ENCODE measurements around the gene TBCA. TPM values are rescaled to one million over a fixed set of nuclear protein-coding genes. Genes with fewer than 3 reads are reported as not detected.
"Not testable (repeated sequence)": the region's sequence is repeated elsewhere in the genome, so short reads cannot be mapped to it uniquely, and the experiment has no call there.

The TBCA gene
- total and polyA plus RNA-seq, 8 donors, result 33.3 to 328 (median 127) TPM

DNA sequence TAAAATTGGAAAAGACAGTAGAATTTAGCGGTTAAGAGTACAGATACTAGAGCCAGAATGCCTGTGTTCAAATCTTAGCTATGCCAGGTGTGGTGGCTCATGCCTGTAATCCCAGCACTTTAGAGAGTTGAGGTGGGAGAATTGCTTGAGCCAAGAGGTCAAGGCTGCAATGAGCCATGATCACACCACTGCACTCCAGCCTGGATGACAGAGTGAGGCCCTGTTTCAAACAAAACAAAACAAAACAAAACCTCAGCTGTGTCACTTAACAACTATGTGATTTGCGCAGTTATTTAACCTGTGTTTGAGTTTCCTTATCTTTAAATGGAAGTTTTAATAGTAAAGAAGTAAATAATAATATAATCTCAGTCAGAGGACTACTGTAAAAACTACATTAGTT lies 68.3 kb downstream of the TBCA start:
- no peak overlapping the region for H3K27ac ChIP-seq
- WGBS, 5 donors, result 84 to 94% (median 93%) methylated on average over 2 of the region's 2 CpGs
- no peaks in the 10 kb centered on the region for H3K9me3 ChIP-seq
- DNase-seq, result no peak
- H3K4me3 ChIP-seq, result no peak overlapping the region
- no peak for TF ChIP-seq POLR2AphosphoS5 (IDR thresholded peaks at IDR 0.05)
- no peak for TF ChIP-seq POLR2A (IDR thresholded peaks at IDR 0.05)
- TF ChIP-seq CTCF (IDR thresholded peaks at IDR 0.05), result no peak
- no peak for TF ChIP-seq EP300 (IDR thresholded peaks at IDR 0.05)
- peaks cover 15 to 54% (median 53%) of the 10 kb centered on the region in 4 donors for H3K36me3 ChIP-seq
- intact Hi-C loops (cut with DNase I; ENCODE audit: low total_unique reads), result no loop called here
- no peaks in the 10 kb centered on the region for H3K27me3 ChIP-seq
- H3K4me1 ChIP-seq, result no peaks in the 10 kb centered on the region

DNA sequence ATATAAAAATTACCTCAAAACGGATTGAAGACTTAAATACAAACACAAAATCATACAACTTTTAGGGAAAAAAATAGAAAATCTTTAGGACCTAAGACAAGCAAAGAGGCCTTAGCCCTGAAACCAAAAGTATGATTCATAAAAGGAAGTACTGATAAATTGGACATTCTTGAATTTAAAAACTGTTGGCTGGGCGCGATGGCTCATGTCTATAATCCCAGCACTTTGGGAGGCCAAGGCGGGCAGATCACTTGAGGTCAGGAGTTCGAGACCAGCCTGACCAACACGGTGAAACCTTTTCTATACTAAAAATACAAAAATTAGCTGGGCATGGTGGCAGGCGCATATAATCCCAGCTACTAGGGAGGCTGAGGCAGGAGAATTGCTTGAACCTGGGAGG lies 76.6 kb downstream of the TBCA start:
- DNase-seq; H3K27me3 ChIP-seq; H3K4me1 ChIP-seq; H3K4me3 ChIP-seq; H3K27ac ChIP-seq; intact Hi-C loops (cut with DNase I; ENCODE audit: low total_unique reads); H3K9me3 ChIP-seq: not testable (repeated sequence)
- peaks cover 3 to 57% (median 44%) of the 10 kb centered on the region in 4 donors for H3K36me3 ChIP-seq
- 77 to 91% (median 86%) methylated on average over 7 of the region's 7 CpGs for WGBS, 5 donors

- no peak overlapping the region for H3K4me3 ChIP-seq
- peaks cover 0 to 6% (median 2%) of the 10 kb centered on the region in 4 donors for H3K9me3 ChIP-seq
- TF ChIP-seq CTCF (IDR thresholded peaks at IDR 0.05) (no peak), POLR2AphosphoS5 (IDR thresholded peaks at IDR 0.05) (no peak), POLR2A (IDR thresholded peaks at IDR 0.05) (no peak), EP300 (IDR thresholded peaks at IDR 0.05) (no peak)
- H3K4me1 ChIP-seq, result peaks cover 0 to 6% (median 0%) of the 10 kb centered on the region in 4 donors
- peaks cover under 1 to 50% (median 38%) of the 10 kb centered on the region in 4 donors for H3K36me3 ChIP-seq
- intact Hi-C loops (cut with DNase I; ENCODE audit: low total_unique reads), result no loop called here
- H3K27me3 ChIP-seq, result no peaks in the 10 kb centered on the region
- DNase-seq, result no peak
- H3K27ac ChIP-seq, result no peak overlapping the region
Measured at GRCh38 chr5:77698920-77699319, 77.2 kb downstream of the TBCA start.

- intact Hi-C loops (cut with DNase I; ENCODE audit: low total_unique reads), result no loop called here
- Histone ChIP-seq H3K27ac (no peak overlapping the region), H3K36me3 (peaks cover 0 to 44% (median 34%) of the 10 kb centered on the region in 4 donors), H3K4me1 (peaks cover 0 to 6% (median 0%) of the 10 kb centered on the region in 4 donors), H3K9me3 (peaks cover 0 to 6% (median 2%) of the 10 kb centered on the region in 4 donors), H3K27me3 (no peaks in the 10 kb centered on the region), H3K4me3 (no peak overlapping the region)
- TF ChIP-seq POLR2AphosphoS5 (IDR thresholded peaks at IDR 0.05), result no peak
- TF ChIP-seq EP300 (IDR thresholded peaks at IDR 0.05), result no peak
- no peak for TF ChIP-seq CTCF (IDR thresholded peaks at IDR 0.05)
- TF ChIP-seq POLR2A (IDR thresholded peaks at IDR 0.05), result no peak
- 93 to 100% (median 99%) methylated on average over 3 of the region's 3 CpGs for WGBS, 5 donors
- DNase-seq, result no peak
Measured at GRCh38 chr5:77697692-77698091, 78.4 kb downstream of the TBCA start.

GRCh38 chr5:77696120-77696519 lies 80.0 kb downstream of the TBCA start:
- intact Hi-C loops (cut with DNase I; ENCODE audit: low total_unique reads), result no loop called here
- Histone ChIP-seq H3K4me3 (no peak overlapping the region), H3K4me1 (peaks cover 0 to 7% (median 3%) of the 10 kb centered on the region in 4 donors), H3K27ac (no peak overlapping the region), H3K9me3 (peaks cover 0 to 6% (median 2%) of the 10 kb centered on the region in 4 donors), H3K27me3 (no peaks in the 10 kb centered on the region), H3K36me3 (peaks cover 0 to 30% (median 27%) of the 10 kb centered on the region in 4 donors)
- 88 to 100% (median 98%) methylated on average over 1 of the region's 1 CpG for WGBS, 5 donors
- DNase-seq, result no peak
- TF ChIP-seq EP300 (IDR thresholded peaks at IDR 0.05), result no peak
- no peak for TF ChIP-seq POLR2A (IDR thresholded peaks at IDR 0.05)
- no peak for TF ChIP-seq POLR2AphosphoS5 (IDR thresholded peaks at IDR 0.05)
- TF ChIP-seq CTCF (IDR thresholded peaks at IDR 0.05), result no peak
